HEK293T (cell line): ENCODE measurements around the gene RNF181.

Experiments used
- CTCF ChIA-PET: fragments of 350-600 bp; formaldehyde crosslinking; extraction: SDS; loops from one replicate; lab custom pipeline; 2021; ENCODE audit warnings: antibody characterized with exemption, inconsistent platforms; lab: Yijun Ruan, JAX
- POLR2A ChIA-PET: fragments of 350-600 bp; formaldehyde crosslinking; extraction: SDS; loops from one replicate; lab custom pipeline; 2020; ENCODE audit warnings: antibody characterized with exemption, inconsistent platforms; lab: Yijun Ruan, JAX
- DNase-seq: peaks from one replicate; pipeline ENCODE4 v3.0.0; 2012; ENCODE audit warnings: mixed read lengths; ENCODE audit errors: extremely low spot score
- ARNT ChIP-seq: fragments of 450-650 bp; IDR thresholded peaks from 2 replicates; pipeline ENCODE4 v1.6.1; 2017; ENCODE audit warnings: mild to moderate bottlenecking
- BHLHE40 ChIP-seq: fragments of 450-650 bp; IDR thresholded peaks from 2 replicates; pipeline ENCODE4 v1.6.1; 2016; ENCODE audit warnings: mild to moderate bottlenecking, moderate library complexity, borderline replicate concordance
- CTBP1 ChIP-seq: fragments of 450-650 bp; IDR thresholded peaks from 2 replicates; pipeline ENCODE4 v1.6.1; 2016; ENCODE audit warnings: borderline replicate concordance
- ELF4 ChIP-seq: fragments of 450-650 bp; IDR thresholded peaks from 2 replicates; pipeline ENCODE4 v1.6.1; 2017; ENCODE audit warnings: antibody characterized with exemption
- FOXA1 ChIP-seq: fragments of 450-650 bp; IDR thresholded peaks from 2 replicates; pipeline ENCODE4 v1.6.1; 2016; ENCODE audit warnings: mild to moderate bottlenecking
- FOXK2 ChIP-seq: fragments of 450-650 bp; IDR thresholded peaks from 2 replicates; pipeline ENCODE4 v1.6.1; 2016; ENCODE audit warnings: mild to moderate bottlenecking
- FOXM1 ChIP-seq: fragments of 450-650 bp; IDR thresholded peaks from 2 replicates; pipeline ENCODE4 v1.6.1; 2017; ENCODE audit warnings: mild to moderate bottlenecking, borderline replicate concordance
- HDGF ChIP-seq: fragments of 450-650 bp; IDR thresholded peaks from 2 replicates; pipeline ENCODE4 v1.6.1; 2017; ENCODE audit warnings: antibody characterized with exemption, borderline replicate concordance
- L3MBTL2 ChIP-seq: fragments of 450-650 bp; conservative IDR thresholded peaks from 2 replicates; pipeline ENCODE4 v1.6.1; 2016; ENCODE audit warnings: mild to moderate bottlenecking
- LEF1 ChIP-seq: fragments of 450-650 bp; IDR thresholded peaks from 2 replicates; pipeline ENCODE4 v1.6.1; 2017; ENCODE audit warnings: mild to moderate bottlenecking, borderline replicate concordance
- NFRKB ChIP-seq: fragments of 450-650 bp; IDR thresholded peaks from 2 replicates; pipeline ENCODE4 v1.6.1; 2016; ENCODE audit warnings: mild to moderate bottlenecking, moderate library complexity
- SP1 ChIP-seq: fragments of 450-650 bp; IDR thresholded peaks from 2 replicates; pipeline ENCODE4 v1.6.1; 2017
- SUZ12 ChIP-seq: fragments of 450-650 bp; IDR thresholded peaks from 2 replicates; pipeline ENCODE4 v1.6.1; 2016; ENCODE audit warnings: mild to moderate bottlenecking
- TARDBP ChIP-seq: fragments of 450-650 bp; IDR thresholded peaks from 2 replicates; pipeline ENCODE4 v1.6.1; 2016
- ZNF384 ChIP-seq: fragments of 450-650 bp; IDR thresholded peaks from 2 replicates; pipeline ENCODE4 v1.6.1; 2016
- TF ChIP-seq, protein P1 (sequence below): fragments of 450-650 bp; IDR thresholded peaks from 2 replicates; pipeline ENCODE4 v1.6.1; 2016

Gene RNF181

GRCh38 chr2:85594715-85595300 is 737 bp upstream of the RNF181 start:
- TF ChIP-seq BHLHE40, result no peak
- TF ChIP-seq SUZ12, result no peak
- no peak for TF ChIP-seq SP1
- ChIA-PET CTCF (no interaction called here), POLR2A (interaction anchor here (0.7 to 3.2 kb wide), 20 partner anchors 9 to 267 kb away, joined by 3 to 30 read pairs (median 5); partner anchors contain the start of genes C2orf68, GGCX, MAT2A and TGOLN2)
- DNase-seq, result no peak

DNA sequence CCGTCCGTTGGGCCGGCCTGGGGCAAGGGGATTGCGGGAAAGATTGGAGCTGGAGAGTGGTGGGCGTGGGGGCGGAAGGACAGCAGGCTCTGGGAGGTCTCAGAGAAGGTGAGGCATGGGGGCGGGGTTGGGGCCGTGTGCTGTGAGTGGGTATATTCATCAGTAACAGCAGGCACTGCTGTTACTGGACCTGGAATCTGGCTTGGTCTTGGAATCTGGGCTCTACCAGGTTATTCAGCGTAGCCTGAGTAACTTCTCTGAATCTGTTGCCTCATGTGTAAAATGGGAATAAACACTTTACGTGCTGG is 435 bp downstream of the RNF181 start:
- ChIA-PET POLR2A (interaction anchor here (1.0 to 3.2 kb wide), 15 partner anchors 9 to 159 kb away, joined by 3 to 30 read pairs (median 8); partner anchors contain the start of genes C2orf68, GGCX, MAT2A and USP39), CTCF (interaction anchor here (1.4 kb wide), 1 partner anchor 16 kb away, joined by 3 read pairs; the partner anchor contains the start of gene C2orf68)
- TF ChIP-seq NFRKB, result no peak
- no peak for TF ChIP-seq SUZ12
- no peak for TF ChIP-seq L3MBTL2
- no peak for TF ChIP-seq HDGF
- TF ChIP-seq ARNT, result no peak
- TF ChIP-seq FOXK2, result no peak
- no peak for TF ChIP-seq SP1
- TF ChIP-seq ZNF384, result no peak
- TF ChIP-seq TARDBP, result no peak
- TF ChIP-seq, protein P1, sequence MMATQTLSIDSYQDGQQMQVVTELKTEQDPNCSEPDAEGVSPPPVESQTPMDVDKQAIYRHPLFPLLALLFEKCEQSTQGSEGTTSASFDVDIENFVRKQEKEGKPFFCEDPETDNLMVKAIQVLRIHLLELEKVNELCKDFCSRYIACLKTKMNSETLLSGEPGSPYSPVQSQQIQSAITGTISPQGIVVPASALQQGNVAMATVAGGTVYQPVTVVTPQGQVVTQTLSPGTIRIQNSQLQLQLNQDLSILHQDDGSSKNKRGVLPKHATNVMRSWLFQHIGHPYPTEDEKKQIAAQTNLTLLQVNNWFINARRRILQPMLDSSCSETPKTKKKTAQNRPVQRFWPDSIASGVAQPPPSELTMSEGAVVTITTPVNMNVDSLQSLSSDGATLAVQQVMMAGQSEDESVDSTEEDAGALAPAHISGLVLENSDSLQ, result no peak
- TF ChIP-seq CTBP1, result no peak
- DNase-seq, result no peak

DNA sequence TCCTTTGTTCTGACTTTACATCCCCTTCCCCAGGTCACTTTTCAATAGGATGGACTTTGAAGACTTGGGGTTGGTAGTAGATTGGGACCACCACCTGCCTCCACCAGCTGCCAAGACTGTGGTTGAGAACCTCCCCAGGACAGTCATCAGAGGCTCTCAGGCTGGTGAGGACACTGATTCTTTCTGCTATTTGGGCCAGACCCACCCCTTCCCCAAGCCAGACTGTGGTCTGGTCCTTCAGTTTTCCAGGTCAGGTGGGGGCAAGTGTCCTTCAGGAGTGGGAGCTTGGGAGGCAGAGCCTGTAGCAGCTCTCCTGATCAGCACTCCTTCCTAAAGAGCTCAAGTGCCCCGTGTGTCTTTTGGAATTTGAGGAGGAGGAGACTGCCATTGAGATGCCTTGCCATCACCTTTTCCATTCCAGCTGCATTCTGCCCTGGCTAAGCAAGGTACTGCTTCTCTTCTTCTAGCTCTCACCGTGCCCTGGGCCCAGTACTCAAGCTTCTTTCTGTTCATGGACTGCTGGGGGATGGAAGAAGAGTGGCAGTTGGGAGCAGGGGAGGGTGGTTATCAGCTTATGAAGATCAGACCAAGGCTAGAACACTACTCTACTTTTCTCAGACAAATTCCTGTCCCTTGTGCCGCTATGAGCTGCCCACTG is 1.1 kb downstream of the RNF181 start:
- ChIA-PET POLR2A (interaction anchor here (1.2 to 3.0 kb wide), 5 partner anchors 9 to 59 kb away, joined by 3 to 30 read pairs (median 13); partner anchors contain the start of genes C2orf68 and MAT2A), CTCF (interaction anchor here (1.4 kb wide), 1 partner anchor 15 kb away, joined by 3 read pairs; the partner anchor contains the start of gene C2orf68)
- no peak for DNase-seq
- TF ChIP-seq CTBP1 (no peak), ARNT (no peak), BHLHE40 (no peak), FOXK2 (no peak), SUZ12 (no peak), L3MBTL2 (no peak), ZNF384 (no peak)
- TF ChIP-seq, protein P1, result no peak

DNA sequence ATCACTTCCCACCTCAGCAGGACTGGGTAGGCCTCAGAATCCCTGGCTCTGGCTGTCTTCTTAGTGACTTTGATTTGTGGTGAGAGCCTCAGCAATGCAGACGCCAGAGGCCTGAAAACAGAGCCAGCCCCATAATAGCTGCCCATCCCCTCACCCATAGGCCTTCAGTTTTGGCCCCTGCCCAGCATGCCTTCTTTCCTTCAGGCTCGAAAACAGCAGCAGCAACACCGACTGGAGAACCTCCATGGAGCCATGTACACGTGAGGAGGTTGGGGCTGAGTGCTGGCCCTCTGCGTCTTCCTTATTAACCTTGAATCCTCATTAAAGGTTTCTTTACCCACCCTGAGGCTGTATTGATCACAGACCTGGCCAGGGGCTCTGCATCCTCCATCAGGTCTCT is 1.7 kb downstream of the RNF181 start:
- no peak for DNase-seq
- TF ChIP-seq ARNT (no peak), SP1 (no peak), ELF4 (no peak), SUZ12 (no peak), FOXM1 (no peak), TARDBP (no peak), BHLHE40 (no peak), FOXA1 (no peak), LEF1 (no peak)
- TF ChIP-seq, protein P1, result no peak
- ChIA-PET CTCF (no interaction called here), POLR2A (interaction anchor here (2.6 to 3.0 kb wide), 2 partner anchors 14 to 58 kb away, joined by 13 to 30 read pairs; partner anchors contain the start of genes C2orf68 and MAT2A)

GRCh38 chr2:85598594-85599340 is 3.2 kb downstream of the RNF181 start:
- ChIA-PET POLR2A (interaction anchor here (0.8 to 1.5 kb wide), 2 partner anchors 13 to 38 kb away, joined by 3 read pairs; partner anchors contain the start of gene C2orf68), CTCF (no interaction called here)
- TF ChIP-seq SUZ12 (no peak), L3MBTL2 (no peak), TARDBP (no peak), ELF4 (no peak)
- DNase-seq, result no peak

DNA sequence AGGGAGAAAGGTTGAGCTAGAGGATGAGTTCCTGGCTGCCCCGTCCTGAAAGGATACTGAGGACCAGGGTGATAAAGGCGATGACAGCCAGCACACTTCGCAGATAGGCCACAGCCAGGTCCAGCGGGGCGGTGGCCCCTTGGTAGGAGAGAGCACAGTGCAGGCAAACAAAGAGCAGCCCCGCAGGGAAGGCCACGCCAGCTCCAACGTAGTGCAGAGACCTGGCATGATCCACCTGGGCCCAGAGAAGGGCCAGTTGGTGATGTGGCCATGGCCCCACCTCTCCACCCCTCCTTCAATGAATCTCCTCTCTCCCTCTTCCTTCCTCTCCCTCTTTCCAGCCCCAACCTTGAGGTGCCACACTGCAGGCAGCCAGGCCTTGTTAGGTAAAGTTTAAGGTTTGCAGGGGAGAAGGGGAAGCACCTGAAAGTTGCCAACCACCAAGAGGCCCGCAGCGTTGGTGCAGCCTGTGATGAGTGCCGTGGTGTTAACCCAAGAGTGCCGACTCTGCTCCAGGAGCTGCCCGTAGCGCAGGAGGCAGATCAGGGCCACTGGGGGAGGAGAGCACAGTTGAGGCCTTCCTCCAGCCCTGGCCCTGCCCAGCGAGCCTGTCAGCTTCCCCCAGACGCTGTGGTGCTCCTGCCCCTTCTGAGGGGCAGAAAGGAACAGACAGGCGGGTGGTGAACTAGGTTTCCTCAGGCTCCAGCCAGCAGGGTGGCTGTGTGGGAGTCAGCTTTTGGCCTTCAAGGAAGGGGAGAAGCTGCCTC is 4.1 kb downstream of the RNF181 start:
- DNase-seq, result no peak
- ChIA-PET CTCF (interaction anchor here (1.0 kb wide), 1 partner anchor 21 kb away, joined by 3 read pairs; no protein-coding TSS in a partner anchor), POLR2A (interaction anchor here (0.7 to 3.5 kb wide), 6 partner anchors 12 to 38 kb away, joined by 3 to 22 read pairs (median 3); partner anchors contain the start of genes C2orf68, USP39 and VAMP8)
- TF ChIP-seq ELF4, result no peak
- no peak for TF ChIP-seq HDGF
- TF ChIP-seq SP1, result no peak
- TF ChIP-seq BHLHE40, result no peak
